H1 (cell line): ENCODE data around the gene CAB39L. TPM values are rescaled to one million over a fixed set of nuclear protein-coding genes. Genes with fewer than 3 reads are reported as not detected.

Experiments used
- CBX5 ChIP-seq: fragments of 300-800, 300-1000 bp; sonication (generic); IDR thresholded peaks from 2 replicates; pipeline ENCODE4 v1.7.1; 2016; ENCODE audit warnings: antibody characterized with exemption, low read length, low read depth
- MAX ChIP-seq: IDR thresholded peaks from 2 replicates; pipeline ENCODE4 v1.6.1; 2012; ENCODE audit warnings: inconsistent platforms
- RFX5 ChIP-seq: IDR thresholded peaks from 2 replicates; pipeline ENCODE4 v1.6.1; 2011; ENCODE audit warnings: low read depth, low read length, improper control_type of control experiment, borderline replicate concordance
- SP2 ChIP-seq: IDR thresholded peaks from 2 replicates; pipeline ENCODE4 v1.6.1; 2012; ENCODE audit warnings: mild to moderate bottlenecking, low read length, inconsistent platforms
- polyA plus RNA-seq, 7 experiments: library from polyadenylated mRNA; depleted of rRNA in 3 of 7; stranded (reverse) in 5 of 7; unstranded in 2 of 7; fragments of >200 nt in 5 of 7; fragments of 200-250 nt in 2 of 7; gene quantifications; 1 replicate in 5 of 7; 2 replicates in 1 of 7; 4 replicates in 1 of 7; pipeline versions ENCODE4 v1.2.1 to v1.2.3, GENCODE V29; 2011 to 2013; ENCODE audit warnings: missing spikeins in 2 of 7, mixed read lengths in 2 of 7
- total RNA-seq: library from RNA; stranded (reverse); fragmentation: NEBNext Ultra II Directional; extraction: Animal tissue kit (Norgen Biotek cat#: 25700); gene quantifications from 2 replicates; pipeline ENCODE4 v1.2.1, GENCODE V29; 2021
- TF ChIP-seq, protein P1 (sequence below): IDR thresholded peaks from 2 replicates; pipeline ENCODE4 v1.6.1; 2012; ENCODE audit warnings: low read length, inconsistent platforms
- TF ChIP-seq, protein P2 (sequence below): fragments of 300-600 bp; sonication (generic); IDR thresholded peaks from 2 replicates; pipeline ENCODE4 v1.7.1; 2012; ENCODE audit warnings: low read length, moderate library complexity, mild to moderate bottlenecking, inconsistent platforms; ENCODE audit not compliant: insufficient replicate concordance

The CAB39L gene
- total and polyA plus RNA-seq, 2 of the 8 experiments (the other 6 are each of a cell fraction or from before 2014, with no cell fraction given): 2.5 to 4.8 TPM

- TF ChIP-seq, protein P1, sequence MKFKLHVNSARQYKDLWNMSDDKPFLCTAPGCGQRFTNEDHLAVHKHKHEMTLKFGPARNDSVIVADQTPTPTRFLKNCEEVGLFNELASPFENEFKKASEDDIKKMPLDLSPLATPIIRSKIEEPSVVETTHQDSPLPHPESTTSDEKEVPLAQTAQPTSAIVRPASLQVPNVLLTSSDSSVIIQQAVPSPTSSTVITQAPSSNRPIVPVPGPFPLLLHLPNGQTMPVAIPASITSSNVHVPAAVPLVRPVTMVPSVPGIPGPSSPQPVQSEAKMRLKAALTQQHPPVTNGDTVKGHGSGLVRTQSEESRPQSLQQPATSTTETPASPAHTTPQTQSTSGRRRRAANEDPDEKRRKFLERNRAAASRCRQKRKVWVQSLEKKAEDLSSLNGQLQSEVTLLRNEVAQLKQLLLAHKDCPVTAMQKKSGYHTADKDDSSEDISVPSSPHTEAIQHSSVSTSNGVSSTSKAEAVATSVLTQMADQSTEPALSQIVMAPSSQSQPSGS: no peak
- TF ChIP-seq CBX5 (no peak), RFX5 (no peak), SP2 (no peak), MAX (no peak)
- TF ChIP-seq, protein P2, sequence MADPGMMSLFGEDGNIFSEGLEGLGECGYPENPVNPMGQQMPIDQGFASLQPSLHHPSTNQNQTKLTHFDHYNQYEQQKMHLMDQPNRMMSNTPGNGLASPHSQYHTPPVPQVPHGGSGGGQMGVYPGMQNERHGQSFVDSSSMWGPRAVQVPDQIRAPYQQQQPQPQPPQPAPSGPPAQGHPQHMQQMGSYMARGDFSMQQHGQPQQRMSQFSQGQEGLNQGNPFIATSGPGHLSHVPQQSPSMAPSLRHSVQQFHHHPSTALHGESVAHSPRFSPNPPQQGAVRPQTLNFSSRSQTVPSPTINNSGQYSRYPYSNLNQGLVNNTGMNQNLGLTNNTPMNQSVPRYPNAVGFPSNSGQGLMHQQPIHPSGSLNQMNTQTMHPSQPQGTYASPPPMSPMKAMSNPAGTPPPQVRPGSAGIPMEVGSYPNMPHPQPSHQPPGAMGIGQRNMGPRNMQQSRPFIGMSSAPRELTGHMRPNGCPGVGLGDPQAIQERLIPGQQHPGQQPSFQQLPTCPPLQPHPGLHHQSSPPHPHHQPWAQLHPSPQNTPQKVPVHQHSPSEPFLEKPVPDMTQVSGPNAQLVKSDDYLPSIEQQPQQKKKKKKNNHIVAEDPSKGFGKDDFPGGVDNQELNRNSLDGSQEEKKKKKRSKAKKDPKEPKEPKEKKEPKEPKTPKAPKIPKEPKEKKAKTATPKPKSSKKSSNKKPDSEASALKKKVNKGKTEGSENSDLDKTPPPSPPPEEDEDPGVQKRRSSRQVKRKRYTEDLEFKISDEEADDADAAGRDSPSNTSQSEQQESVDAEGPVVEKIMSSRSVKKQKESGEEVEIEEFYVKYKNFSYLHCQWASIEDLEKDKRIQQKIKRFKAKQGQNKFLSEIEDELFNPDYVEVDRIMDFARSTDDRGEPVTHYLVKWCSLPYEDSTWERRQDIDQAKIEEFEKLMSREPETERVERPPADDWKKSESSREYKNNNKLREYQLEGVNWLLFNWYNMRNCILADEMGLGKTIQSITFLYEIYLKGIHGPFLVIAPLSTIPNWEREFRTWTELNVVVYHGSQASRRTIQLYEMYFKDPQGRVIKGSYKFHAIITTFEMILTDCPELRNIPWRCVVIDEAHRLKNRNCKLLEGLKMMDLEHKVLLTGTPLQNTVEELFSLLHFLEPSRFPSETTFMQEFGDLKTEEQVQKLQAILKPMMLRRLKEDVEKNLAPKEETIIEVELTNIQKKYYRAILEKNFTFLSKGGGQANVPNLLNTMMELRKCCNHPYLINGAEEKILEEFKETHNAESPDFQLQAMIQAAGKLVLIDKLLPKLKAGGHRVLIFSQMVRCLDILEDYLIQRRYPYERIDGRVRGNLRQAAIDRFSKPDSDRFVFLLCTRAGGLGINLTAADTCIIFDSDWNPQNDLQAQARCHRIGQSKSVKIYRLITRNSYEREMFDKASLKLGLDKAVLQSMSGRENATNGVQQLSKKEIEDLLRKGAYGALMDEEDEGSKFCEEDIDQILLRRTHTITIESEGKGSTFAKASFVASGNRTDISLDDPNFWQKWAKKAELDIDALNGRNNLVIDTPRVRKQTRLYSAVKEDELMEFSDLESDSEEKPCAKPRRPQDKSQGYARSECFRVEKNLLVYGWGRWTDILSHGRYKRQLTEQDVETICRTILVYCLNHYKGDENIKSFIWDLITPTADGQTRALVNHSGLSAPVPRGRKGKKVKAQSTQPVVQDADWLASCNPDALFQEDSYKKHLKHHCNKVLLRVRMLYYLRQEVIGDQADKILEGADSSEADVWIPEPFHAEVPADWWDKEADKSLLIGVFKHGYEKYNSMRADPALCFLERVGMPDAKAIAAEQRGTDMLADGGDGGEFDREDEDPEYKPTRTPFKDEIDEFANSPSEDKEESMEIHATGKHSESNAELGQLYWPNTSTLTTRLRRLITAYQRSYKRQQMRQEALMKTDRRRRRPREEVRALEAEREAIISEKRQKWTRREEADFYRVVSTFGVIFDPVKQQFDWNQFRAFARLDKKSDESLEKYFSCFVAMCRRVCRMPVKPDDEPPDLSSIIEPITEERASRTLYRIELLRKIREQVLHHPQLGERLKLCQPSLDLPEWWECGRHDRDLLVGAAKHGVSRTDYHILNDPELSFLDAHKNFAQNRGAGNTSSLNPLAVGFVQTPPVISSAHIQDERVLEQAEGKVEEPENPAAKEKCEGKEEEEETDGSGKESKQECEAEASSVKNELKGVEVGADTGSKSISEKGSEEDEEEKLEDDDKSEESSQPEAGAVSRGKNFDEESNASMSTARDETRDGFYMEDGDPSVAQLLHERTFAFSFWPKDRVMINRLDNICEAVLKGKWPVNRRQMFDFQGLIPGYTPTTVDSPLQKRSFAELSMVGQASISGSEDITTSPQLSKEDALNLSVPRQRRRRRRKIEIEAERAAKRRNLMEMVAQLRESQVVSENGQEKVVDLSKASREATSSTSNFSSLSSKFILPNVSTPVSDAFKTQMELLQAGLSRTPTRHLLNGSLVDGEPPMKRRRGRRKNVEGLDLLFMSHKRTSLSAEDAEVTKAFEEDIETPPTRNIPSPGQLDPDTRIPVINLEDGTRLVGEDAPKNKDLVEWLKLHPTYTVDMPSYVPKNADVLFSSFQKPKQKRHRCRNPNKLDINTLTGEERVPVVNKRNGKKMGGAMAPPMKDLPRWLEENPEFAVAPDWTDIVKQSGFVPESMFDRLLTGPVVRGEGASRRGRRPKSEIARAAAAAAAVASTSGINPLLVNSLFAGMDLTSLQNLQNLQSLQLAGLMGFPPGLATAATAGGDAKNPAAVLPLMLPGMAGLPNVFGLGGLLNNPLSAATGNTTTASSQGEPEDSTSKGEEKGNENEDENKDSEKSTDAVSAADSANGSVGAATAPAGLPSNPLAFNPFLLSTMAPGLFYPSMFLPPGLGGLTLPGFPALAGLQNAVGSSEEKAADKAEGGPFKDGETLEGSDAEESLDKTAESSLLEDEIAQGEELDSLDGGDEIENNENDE: no peak
Observed at GRCh38 chr13:49295244-49295643, 148.6 kb downstream of the CAB39L start (continued).
